SIG-M5 treated with dmso at 0.1 percent for 504 hours (cell line): ENCODE results near the gene CSAG1.
"Not testable (repeated sequence)": the region's sequence is repeated elsewhere in the genome, so short reads cannot be mapped to it uniquely, and the experiment has no call there.

Experiments used
- DNase-seq: peaks from one replicate; lab custom pipeline; 2025; ENCODE audit not compliant: unreplicated experiment; lab: John Stamatoyannopoulos, UW

The CSAG1 gene

DNA sequence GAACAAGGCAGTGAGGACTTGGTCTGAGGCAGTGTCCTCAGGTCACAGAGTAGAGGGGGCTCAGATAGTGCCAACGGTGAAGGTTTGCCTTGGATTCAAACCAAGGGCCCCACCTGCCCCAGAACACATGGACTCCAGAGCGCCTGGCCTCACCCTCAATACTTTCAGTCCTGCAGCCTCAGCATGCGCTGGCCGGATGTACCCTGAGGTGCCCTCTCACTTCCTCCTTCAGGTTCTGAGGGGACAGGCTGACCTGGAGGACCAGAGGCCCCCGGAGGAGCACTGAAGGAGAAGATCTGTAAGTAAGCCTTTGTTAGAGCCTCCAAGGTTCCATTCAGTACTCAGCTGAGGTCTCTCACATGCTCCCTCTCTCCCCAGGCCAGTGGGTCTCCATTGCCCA is 33.1 kb downstream of the CSAG1 start:
- DNase-seq, result not testable (repeated sequence)

DNA sequence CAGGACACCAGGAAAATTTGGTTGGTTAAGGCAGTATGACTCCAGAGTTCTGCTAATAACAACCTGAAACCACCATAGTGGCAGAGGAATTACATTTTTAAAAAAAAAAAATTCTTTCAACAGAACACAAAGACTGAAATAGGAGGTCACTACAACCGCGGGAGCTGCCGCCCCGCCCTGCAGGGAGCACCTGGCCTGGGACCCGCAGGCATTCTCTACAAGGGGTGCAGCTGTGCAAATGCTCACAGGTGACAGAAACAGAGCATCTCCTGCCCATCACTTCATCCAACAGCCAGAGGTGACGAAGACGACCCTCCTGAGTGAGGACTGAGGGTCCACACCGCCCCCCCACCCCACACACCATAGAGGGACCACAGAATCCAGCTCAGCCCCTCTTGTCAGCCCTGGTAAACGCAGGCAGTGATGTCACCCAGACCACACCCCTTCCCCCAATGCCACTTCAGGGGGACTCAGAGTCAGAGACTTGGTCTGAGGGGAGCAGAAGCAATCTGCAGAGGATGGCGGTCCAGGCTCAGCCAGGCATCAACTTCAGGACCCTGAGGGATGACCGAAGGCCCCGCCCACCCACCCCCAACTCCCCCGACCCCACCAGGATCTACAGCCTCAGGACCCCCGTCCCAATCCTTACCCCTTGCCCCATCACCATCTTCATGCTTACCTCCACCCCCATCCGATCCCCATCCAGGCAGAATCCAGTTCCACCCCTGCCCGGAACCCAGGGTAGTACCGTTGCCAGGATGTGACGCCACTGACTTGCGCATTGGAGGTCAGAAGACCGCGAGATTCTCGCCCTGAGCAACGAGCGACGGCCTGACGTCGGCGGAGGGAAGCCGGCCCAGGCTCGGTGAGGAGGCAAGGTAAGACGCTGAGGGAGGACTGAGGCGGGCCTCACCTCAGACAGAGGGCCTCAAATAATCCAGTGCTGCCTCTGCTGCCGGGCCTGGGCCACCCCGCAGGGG is 35.3 kb downstream of the CSAG1 start, which contains the start of gene MAGEA3:
Gene MAGEA3 (plus strand): TSS at position 843 of the 980 bp plus-strand sequence. CDS start 2,039 bp downstream, outside the sequence.
- not testable (repeated sequence) for DNase-seq

DNA sequence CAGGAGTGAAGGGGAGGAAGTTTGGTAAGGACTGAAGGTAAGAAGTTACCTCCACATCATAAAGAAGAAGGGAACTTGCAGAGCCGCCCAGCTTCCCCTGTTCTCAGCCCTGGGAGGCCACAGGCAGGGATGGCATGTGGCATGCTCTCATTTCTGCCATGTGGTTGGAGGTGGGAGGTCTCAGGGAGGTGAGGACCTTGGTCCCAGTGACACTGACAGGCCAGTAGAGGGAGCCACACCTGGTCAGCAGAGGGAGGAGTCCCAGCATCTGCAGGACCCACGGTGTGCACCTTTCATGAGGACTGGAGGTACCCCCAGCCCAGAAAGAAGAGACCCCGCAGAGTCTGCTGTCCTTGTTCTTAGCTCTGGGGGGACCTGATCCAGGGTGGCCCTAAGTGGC is 52.5 kb downstream of the CSAG1 start:
- not testable (repeated sequence) for DNase-seq
